ENCODE results near the gene RSAD2. TPM values are rescaled to one million over a fixed set of nuclear protein-coding genes. Genes with fewer than 3 reads are reported as not detected.

RSAD2 gene
- total and polyA plus RNA-seq, 2 of the 4 experiments (the other 2 are of a cell fraction): not detected

- H3K4me3 ChIP-seq (ENCODE audit: insufficient read depth, low read depth, low read length): no peak overlapping the region
- no peak overlapping the region for H3K4me2 ChIP-seq (ENCODE audit: low read depth, low read length)
- in situ Hi-C loops (cut with MboI; ENCODE audit: low sequenced_read_pairs): no loop called here
- DNase-seq (no peak), ATAC-seq (ENCODE audit: low read depth) (no peak)
- no peak overlapping the region for H2BK120ac ChIP-seq (ENCODE audit: low read depth, low read length)
- no peak overlapping the region for H4K5ac ChIP-seq (ENCODE audit: low read depth, low read length)
- CTCF ChIA-PET: no interaction called here
- H2AK9ac ChIP-seq (replicated peaks; ENCODE audit: low read depth, low read length, poor library complexity): no peak overlapping the region
- H2BK5ac ChIP-seq (ENCODE audit: low read depth, low read length, poor library complexity, severe bottlenecking): no peak overlapping the region
- no peaks in the 10 kb centered on the region for H3K36me3 ChIP-seq (ENCODE audit: control insufficient read depth, insufficient read depth, low read length)
- H2BK20ac ChIP-seq (ENCODE audit: low read depth, low read length): no peak overlapping the region
- no peak overlapping the region for H3K18ac ChIP-seq (ENCODE audit: low read depth, low read length)
- H3K27me3 ChIP-seq (ENCODE audit: control insufficient read depth, insufficient read depth, low read length): peaks cover 12% of the 10 kb centered on the region
- dilution Hi-C loops (cut with HindIII; ENCODE audit: low sequenced_read_pairs, unreplicated experiment): no loop called here
- peaks cover 2% of the 10 kb centered on the region; the same call in 1 of the 2 replicates for H3K4me1 ChIP-seq (ENCODE audit: control insufficient read depth, insufficient read depth, low read length)
- H4K20me1 ChIP-seq (ENCODE audit: insufficient read depth, low read length): no peaks in the 10 kb centered on the region
- TF ChIP-seq ELK1 (IDR thresholded peaks at IDR 0.05; ENCODE audit: borderline replicate concordance, low read depth, low read length): no peak
- TF ChIP-seq RFX5 (IDR thresholded peaks at IDR 0.05; ENCODE audit: low read depth, low read length): no peak
- TF ChIP-seq CTCF (conservative IDR thresholded peaks at IDR 0.05; ENCODE audit: low read depth, low read length): no peak
- TF ChIP-seq CEBPB (IDR thresholded peaks at IDR 0.05; ENCODE audit: low read depth, low read length): no peak
- no peak for TF ChIP-seq NFE2L2 (IDR thresholded peaks at IDR 0.05; ENCODE audit: low read depth, low read length)
- TF ChIP-seq FOS (IDR thresholded peaks at IDR 0.05; ENCODE audit: low read depth, low read length): no peak
- BruUV-seq (replicated peaks): no TSS peak
- no peak overlapping the region for H2AK5ac ChIP-seq (ENCODE audit: low read depth, low read length)
- no peak overlapping the region for H2BK15ac ChIP-seq (ENCODE audit: low read depth, low read length)
- H3K9me3 ChIP-seq (ENCODE audit: control insufficient read depth, insufficient read depth, low read length): no peaks in the 10 kb centered on the region
- H3K79me1 ChIP-seq (ENCODE audit: low read depth in 1 of 2, low read length in 2 of 2): no peaks in the 10 kb centered on the region
- H3K23ac ChIP-seq (ENCODE audit: low read depth, low read length): no peak overlapping the region
- H3K9ac ChIP-seq (ENCODE audit: low read depth, low read length): no peak overlapping the region
- H3K27ac ChIP-seq (ENCODE audit: insufficient read depth, low read length): no peak overlapping the region
- H3K14ac ChIP-seq (replicated peaks; ENCODE audit: low read depth, low read length): no peak overlapping the region
- H2AFZ ChIP-seq (replicated peaks; ENCODE audit: low read length, poor library complexity): no peak overlapping the region
- no peak overlapping the region for H3K56ac ChIP-seq (ENCODE audit: extremely low read depth, insufficient read depth, low read length)
- WGBS, 2 experiments (ENCODE audit: extremely low coverage in 2 of 2, insufficient read length in 1 of 2): 81% methylated on average over 6 of the region's 8 CpGs; no CpG with 5 or more reads in 1 of the 2 experiments
- intact Hi-C loops (cut with micrococcal nuclease): no loop called here
- no peak overlapping the region for H4K91ac ChIP-seq (ENCODE audit: insufficient read depth, low read depth, low read length)
- no peak overlapping the region for H3K4ac ChIP-seq (ENCODE audit: low read depth, low read length)
- no peak overlapping the region for H4K8ac ChIP-seq (ENCODE audit: low read depth in 2 of 2, low read length in 2 of 2)
- POLR2A ChIA-PET (ENCODE audit: unreplicated experiment): no interaction called here
- no peaks in the 10 kb centered on the region for H3K9me1 ChIP-seq (ENCODE audit: insufficient read depth, low read length)
These were observed 13.3 kb upstream of the RSAD2 start for GRCh38 chr2:6864231-6864754.

Data from IMR-90 (cell line).